HUDEP-2 (cell line): ENCODE results near the gene TBRG4.
"Not testable (repeated sequence)": the region's sequence is repeated elsewhere in the genome, so short reads cannot be mapped to it uniquely, and the experiment has no call there.

Experiments used
- DNase-seq, 76 experiments: peaks; one replicate each; lab custom pipeline; 2025; ENCODE audit not compliant: unreplicated experiment in 76 of 76; lab: John Stamatoyannopoulos, UW

Gene TBRG4

DNA sequence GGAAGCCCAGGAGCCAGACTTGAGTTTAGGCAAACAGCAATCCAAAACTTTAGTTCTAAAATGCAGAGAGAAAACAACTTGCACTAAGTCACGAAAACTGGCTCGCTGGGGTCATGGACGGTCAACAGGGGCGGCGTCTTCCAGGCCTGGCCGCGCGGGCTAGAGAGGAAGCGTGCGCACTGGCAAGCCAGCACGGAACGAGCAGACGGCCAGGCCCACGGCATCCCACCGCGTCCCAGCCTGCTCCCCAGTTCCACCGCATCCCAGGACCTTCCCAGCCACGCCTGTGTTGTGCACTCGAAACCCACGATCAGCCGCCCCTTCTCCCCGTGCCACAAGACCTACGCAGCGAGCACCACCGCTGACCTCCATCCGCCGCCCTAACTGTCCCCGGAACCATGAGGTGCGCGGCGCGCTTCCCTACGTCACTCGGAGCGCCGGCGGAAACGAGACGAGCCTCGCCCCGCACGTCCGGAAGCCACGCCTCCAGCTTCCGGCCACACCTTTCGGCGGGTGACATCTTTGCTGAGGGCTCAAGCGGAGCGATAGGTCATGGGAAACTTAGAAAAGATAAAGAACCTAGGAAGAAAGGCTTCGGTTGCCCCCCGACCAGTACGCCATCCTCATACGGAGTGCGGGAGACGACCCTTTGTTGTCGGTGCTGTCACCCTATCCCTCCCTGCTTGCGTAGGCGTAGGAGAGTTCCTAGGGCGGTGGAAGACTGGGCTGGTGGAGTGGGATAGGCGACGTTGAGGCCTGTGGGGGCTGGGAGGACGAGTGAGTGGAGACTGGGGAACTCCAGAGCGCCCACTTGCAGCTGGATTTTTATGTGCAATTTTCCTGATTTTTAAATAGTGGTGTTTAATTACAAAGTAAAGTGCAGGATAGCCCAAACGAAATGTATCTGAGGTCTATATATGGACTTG is at the start of gene TBRG4:
TSS of gene TBRG4 (minus strand) at position 400 of the 926 bp plus-strand sequence. CDS start 2,460 bp downstream, outside the sequence.
- DNase-seq: peak; percentile 35 to 93 (median 86)

DNA sequence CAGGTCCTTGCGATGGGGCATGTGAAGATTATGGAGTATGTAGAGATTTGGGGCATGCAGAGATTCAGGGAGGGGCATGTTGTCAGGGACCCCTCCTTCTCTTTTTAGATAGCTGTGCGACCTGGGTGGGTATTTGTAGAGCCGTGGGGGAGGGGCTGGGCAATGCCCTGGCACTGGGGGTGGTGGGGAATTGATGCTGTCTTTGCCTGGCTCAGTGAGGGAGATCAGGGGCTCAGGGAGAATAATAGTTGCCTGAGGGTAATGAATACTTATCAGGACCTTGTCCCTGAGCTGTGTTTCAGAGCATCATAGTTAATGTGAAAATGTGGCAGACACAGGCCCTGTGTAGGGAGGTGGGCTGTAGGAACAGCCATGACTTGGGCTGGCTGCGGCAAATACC is 49.6 kb upstream of the TBRG4 start:
- DNase-seq: no peak

DNA sequence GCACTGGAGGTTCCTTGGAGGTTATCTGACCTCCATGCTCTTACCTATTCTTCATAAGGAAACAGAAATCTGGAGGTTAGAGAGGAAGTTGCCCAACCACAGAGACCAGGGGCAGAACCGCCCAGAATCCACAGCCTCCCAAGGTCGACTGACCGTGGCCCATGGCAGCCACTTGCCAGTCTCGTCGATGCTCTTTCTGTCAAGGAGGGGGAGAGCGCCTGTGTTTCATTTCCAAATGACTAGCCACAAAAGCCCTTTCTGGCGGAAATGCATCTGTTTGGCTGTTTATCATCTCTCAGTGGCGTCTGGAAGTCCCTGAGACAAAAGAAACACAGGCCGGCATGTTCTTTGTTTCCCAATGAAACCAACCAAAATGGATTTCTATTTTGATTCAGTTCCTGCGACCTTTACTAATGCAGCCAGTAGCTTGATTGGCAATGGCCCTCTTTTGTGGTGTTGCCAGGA is 49.0 kb upstream of the TBRG4 start:
- no peak for DNase-seq

DNA sequence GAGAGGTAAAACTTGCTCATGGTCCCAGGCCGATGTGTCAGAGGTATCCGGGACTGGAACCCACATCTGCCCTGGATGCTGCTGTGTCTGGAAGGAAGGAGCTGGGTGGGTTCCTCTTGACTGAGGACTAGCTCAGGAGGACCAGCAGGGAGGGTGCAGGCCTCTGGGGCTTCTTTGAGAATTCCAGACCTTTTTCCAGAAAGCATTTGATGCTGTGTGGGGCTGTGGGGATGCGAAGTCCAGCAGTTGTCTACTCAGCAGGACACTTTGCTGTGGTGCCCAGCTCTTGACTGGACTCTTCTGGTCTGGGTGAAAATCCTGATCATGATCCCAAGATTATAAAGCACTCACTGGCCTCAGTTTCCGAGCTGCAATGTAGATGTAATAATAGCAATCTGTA is 47.8 kb upstream of the TBRG4 start:
- DNase-seq: no peak

DNA sequence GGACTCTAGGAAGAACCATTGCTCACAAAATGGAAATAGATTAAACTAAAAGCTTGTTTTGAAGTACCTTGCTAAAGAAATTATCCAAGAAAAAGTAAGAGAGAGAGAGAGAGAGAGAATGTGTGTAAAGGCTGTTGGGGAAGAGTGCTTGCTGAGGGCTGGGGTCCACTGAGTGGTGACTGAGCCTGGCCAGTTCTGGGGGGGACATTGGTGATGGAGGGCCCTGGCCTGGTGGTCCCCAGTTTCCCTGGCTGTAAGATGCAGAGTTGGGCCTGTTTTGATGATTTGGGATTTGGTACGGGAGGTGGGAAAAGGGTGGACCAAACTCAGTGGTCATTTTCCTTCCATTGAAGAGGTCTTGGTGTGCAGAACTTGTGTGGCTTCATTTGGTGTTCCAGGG is 47.0 kb upstream of the TBRG4 start:
- no peak for DNase-seq

DNA sequence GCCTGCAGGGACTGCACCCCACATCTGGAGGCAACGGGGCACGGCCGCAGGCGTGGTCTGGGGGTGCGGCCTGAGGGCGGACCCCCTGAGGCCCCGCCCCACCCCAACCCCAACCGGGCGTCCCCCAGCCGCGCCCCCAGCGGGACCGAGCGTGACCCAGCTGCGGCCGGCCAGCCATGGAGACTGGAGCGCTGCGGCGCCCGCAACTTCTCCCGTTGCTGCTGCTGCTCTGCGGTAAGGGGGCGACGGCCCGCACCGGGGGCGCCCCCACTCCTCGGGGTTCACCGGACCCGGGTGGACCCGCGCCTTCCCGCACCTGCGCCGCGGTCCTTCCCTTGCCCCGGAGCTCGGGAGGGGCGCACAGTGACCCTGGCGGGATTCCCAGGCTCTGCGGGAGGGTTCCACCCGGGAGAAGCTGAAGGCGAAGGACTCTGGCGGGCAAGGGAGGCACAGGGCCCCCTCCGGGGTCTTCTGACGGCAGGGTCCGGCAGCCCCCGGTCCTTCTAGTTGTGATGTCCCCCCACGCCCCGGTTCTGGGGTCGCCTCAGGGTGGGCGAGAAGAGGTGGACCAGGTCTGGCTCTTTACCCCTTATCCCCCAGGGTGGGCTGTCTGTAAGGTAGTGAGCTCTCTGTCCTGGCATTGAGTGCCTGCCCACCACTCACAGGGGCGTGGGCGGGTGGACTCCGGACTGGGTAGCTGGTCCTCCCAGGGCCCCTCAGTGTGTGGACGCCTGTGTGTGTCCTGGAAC is 46.3 kb upstream of the TBRG4 start, which contains the start of gene RAMP3:
TSS of gene RAMP3 (plus strand) at position 139 of the 749 bp plus-strand sequence. CDS start at position 177, 38 bp downstream.
- DNase-seq: no peak

DNA sequence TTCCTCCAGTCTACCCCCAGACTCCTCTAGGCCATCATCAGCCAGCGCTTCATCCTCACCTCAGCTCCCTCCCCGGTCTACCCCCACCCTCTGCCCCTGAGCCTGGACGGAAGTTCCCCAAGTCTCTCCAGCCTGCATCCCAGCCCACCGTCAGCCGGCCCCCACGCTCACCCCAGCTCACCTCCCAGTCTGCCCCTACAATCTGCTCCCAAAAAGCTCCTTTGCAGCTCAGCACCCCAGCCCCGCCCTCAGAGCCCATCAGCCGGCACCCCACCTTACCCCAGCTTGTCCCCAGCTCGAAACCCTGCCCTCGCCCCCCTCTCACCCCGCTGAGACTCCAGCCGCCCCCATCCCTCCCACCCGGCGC is 45.8 kb upstream of the TBRG4 start:
- DNase-seq: no peak

DNA sequence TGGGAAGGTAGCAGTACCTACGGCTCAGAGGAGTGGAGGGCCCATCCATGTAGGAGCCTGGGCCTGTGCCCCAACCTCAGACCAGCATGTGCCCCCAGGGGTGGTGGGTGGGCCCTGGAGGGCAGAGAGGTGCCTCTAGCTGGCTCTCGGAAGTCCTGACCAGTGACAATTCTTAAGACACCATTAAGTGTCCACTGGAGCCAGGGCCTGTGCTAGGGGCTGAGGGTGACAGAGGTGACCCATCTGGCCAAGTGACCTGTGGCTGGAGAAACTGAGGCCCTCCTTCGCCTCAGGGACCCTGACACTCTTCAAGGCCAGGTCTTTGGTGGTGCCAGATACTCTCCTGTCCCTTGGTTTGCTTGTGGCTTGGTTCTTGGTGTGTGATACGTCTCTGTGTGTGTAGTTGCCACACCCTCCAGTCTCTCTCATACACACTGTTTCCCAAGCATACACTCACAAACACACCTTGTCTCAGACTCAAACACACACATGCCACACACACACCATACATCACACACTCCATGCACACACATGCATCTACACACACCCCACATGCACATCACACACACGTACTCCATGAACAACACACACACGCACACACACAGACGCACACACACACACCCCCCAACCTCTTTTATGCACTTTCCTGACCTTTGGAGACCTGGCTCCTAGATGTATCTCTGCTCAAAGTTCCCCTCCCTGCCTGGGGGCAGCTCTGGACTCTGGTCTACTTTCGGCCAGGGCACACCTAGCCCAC is 45.2 kb upstream of the TBRG4 start:
- no peak for DNase-seq

DNA sequence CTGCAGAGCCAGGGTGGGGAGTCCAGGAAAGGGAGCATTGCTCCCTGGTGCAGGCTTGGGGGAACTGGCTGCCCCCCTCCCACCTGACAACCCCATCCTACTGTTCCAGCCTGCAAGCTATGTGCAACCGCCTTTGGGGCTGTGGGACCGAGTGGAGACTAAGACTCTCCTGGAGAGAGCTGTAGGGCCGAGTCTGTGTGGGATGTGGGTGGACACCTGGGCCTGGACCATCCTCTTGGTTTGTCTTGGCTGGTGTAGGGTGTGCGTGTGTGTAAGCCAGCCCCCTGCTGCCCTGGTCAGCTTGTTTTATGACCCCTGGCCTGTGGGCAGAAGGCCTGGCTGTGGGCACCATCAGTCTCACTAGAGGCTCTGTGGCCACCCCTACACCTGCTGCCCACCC is 44.4 kb upstream of the TBRG4 start:
- DNase-seq: no peak

DNA sequence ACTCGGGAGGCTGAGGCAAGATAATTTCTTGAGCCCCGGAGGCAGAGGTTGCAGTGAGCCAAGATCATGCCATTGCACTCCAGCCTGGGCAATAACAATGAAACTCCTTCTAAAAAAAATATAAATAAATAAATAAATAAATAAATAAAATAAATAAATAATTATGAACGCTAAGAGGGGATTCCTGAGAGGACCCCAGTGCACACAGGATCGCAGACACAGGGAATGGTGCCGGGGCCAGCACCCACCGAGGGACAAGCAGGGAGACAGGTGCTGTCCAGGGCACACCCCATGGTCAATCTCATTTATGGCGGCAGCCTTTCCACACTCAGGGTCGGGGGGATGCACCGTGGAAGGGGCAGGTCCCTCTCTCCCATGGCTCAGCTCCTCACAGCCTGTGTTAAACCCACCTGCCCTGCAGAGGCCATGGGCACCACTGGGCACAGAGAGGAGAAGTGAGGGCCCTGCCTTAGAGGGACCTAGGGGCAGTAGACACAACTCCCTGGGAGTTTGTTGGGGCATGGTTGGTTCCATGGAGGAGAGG is 43.9 kb upstream of the TBRG4 start:
- no peak for DNase-seq

DNA sequence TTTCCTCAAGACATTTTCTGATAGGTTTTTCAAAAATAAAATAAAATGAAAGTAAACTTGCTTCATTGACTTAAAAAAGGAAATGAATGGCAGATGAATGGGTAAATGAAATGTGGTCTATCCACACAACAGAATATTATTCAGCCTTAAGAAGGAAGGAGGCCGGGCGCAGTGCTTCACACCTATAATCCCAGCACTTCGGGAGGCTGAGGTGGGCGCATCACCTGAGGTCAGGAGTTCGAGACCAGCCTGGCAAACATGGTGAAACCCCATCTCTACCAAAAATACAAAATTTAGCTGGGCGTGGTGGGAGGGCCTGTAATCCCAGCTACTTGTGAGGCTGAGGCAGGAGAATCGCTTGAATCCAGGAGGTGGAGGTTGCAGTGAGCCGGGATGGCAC is 42.4 kb upstream of the TBRG4 start:
- DNase-seq: not testable (repeated sequence)

DNA sequence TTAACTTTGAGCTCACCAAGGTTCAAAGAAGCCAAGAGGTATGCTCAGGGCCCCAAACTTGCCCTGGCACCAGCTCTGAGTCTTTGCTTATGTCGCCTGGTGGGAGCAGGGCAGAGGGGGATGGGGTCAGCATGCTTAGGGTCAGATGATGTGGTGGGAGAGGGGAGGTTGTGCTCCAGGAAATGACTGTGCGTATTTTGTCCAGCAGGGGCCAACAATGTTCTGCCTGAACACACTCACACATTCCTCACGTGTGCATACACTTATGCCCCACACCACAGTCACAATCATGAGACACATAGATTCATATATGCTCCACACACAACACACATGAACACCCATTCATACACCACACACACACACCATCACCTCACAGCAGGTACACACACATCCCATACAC is 41.7 kb upstream of the TBRG4 start:
- DNase-seq: no peak

DNA sequence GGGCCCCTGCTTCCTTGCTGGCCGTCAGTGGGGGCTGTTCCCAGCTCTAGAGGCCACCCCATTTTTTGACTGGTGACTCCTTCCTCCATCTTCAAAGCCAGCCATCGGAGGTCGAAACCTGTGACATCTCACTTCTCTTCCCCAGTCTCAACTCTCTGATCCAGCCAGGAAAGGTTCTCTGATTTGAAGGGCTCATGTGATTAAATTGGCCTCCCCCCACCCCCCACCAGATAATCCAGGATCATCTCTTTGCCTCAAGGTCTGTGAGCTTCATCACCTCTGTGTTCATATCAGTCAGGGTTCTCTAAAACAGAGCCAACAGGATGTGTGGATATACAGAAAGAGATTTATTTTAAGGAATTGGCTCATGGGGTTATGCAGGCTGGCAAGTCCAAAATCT is 40.5 kb upstream of the TBRG4 start:
- DNase-seq: no peak

DNA sequence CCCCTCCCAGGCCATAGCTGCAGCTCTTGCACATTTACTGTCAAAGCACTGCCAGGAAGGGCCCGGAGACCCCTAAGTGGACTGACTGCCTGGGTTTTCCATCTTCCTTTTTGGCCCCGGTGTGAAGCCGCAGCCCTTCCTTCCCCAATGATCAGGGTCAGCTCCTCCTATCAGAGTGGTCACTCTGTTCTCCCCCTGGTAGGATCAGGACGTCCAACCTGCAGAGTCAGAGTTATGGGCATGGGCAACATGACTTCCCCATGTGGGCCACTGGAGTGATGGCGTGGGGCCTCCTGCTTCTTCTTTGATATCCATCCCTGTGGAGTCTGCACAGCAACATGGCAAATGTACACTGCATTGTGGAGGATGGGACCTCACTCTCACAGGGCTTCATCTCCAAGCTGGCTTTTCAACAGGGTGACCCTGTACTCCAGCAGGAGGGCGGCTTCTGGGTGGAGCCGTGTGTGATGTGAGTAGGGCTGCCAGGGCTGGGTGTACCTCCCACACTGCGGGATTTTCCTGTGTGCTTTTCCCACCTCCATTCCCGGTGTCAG is 39.7 kb upstream of the TBRG4 start:
- no peak for DNase-seq

DNA sequence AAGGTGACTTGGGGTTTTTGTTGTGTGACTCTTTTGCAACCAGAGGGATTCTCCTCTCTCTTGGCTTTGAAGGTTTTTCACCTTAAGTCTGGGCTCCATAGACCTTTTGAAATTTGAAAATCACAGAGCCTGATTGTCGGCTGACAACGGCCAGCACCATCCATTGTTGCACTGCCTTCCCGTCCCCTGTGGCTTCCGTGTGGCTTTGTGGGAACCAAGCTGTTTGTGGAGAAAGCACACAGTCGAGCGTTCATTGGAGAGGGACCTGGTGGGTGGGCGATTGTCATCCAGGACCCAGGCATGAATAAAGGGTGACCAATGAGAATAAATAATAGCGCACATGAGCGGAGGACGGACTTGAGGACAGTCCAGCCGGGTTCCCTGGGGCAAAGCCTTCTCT is 38.7 kb upstream of the TBRG4 start:
- DNase-seq: no peak

DNA sequence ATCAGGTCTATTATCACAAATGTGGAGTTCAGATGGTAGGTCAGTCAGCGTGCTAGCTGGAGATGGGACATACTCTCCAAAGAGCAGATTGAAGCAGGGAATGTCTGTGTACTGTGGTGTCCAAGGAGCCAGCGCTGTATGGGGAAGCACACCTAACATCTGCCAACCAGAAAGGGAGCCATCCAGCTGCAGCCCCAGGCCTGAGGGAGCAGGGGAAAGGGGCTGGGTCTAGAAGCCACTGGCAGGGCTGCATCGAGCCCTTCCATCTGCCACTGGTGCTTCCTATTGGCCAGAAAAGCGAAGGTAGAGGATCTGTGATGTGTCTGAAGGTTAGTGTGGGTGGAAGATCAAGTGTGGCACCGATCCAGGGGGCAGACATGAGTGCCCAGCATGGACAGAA is 38.1 kb upstream of the TBRG4 start:
- DNase-seq: no peak

DNA sequence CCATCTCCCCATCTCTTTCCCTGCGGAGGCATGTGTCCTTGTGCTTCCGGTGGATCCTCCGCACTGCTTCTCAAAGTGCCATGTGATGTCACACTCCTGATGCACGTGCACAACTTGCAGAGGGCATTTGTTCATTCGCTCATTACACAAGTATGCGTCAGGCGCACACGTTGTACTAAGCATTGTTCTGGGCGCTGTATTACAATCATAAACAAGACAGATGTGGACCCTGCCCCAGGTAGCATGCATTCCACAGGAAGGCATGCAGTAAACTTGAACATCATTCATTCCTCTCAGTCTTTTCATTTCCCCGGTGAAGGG is 37.1 kb upstream of the TBRG4 start:
- no peak for DNase-seq

DNA sequence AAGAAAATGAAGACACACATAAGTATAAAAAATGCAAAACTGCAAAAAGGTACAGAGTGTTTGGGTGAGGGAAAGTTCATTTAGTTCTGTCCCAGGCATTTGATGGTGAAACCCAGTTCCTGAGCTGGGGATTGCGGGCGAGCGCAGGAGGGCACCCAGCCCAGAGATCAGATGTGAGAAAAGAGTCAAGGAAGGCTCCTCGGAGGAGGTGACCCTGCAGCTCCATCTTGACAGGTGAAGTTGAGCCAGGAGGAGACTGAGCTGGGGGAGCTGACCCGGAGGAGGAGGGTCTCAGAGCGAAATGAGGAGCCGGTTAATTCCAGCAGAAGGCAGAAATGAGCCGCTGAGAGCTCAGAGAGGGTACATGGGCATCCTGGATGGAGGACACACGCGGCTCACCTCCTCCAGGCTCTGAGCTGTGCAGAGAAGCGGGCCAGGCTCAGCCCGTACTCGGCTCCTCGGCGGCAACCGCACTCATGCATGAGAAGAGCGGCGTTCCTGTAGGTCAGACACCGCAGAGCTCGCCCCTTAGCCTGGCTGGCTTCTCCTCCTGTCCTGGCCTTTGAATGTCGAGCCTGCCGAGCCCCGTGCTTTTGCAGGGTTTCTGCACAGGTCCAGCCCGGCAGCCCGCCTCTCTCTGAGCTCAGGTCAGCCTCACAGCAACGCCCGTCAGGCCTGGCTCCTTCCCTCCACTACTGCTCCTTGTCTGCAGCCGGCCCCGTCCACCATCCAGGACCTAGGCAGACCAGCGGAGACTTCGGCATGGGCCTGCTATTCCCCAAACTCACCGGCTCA is 36.6 kb upstream of the TBRG4 start:
- DNase-seq: no peak

DNA sequence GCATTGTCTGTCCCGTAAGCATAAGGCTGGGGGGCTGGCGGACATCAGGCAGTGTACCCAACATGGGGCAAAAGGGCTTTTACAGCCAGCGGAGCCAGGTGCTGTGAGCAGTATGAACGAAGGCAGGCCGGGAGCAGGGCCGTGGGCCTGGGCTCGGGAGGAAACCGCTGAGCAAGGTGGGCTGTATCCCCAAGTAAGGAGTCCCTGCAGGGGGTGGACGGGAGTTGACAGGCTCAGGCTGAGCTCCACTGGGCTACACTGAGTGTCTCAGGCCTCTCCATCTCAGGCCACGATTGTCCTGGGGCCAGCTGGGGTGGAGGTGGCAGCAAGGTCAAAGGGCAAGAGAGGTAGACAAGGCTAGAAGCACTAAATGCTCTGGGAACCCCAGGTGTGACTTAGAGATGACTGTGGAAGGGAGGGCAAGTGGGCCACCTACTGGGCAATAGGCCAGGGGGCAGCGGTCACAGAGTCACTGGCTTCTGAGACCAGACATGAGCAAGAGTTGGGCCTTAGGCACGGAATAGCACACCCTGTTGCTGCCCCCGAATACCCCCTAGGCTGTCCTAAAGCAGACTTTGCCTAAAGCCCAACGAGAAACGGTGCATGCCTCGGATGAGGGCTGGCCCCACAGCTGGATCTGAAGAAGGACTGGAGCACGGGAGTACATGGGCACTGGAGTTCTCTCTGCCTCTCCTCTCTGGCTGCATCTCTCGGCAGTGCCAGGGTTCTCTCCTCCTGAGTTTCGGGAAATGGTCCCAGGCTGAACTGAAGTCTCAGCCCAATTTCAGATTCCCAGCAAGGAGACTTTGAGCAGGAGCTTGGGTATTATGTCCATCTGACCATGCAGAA is 35.3 kb upstream of the TBRG4 start:
- DNase-seq: no peak
